Endothelial cell of umbilical vein (primary cell): ENCODE data around the gene RTN4R.
"Not testable (repeated sequence)": the region's sequence is repeated elsewhere in the genome, so short reads cannot be mapped to it uniquely, and the experiment has no call there.

Experiments used
- CTCF ChIP-seq, 2 donors: IDR thresholded peaks; 1 replicate in 1 of 2; 2 replicates in 1 of 2; pipeline ENCODE4 v1.5.1; 2011; ENCODE audit warnings: low read length in 2 of 2, mild to moderate bottlenecking in 2 of 2, moderate library complexity in 2 of 2, control low read depth in 1 of 2, inconsistent platforms in 1 of 2, low read depth in 1 of 2; ENCODE audit not compliant: insufficient read depth in 1 of 2; ENCODE audit errors: extremely low read depth in 1 of 2
- EZH2 ChIP-seq: IDR thresholded peaks from 2 replicates; pipeline ENCODE4 v1.6.1; 2012; ENCODE audit warnings: borderline replicate concordance, low read depth, mild to moderate bottlenecking, moderate library complexity, low read length, inconsistent platforms; ENCODE audit not compliant: severe bottlenecking
- POLR2A ChIP-seq: IDR thresholded peaks from 2 replicates; pipeline ENCODE4 v1.6.1; 2012; ENCODE audit warnings: low read depth, mild to moderate bottlenecking, control low read depth, low read length
- POLR2AphosphoS5 ChIP-seq: IDR thresholded peaks from 2 replicates; pipeline ENCODE4 v1.6.1; 2012; ENCODE audit warnings: low read depth, mild to moderate bottlenecking, control low read depth, low read length, moderate library complexity; ENCODE audit not compliant: insufficient read depth

DNA sequence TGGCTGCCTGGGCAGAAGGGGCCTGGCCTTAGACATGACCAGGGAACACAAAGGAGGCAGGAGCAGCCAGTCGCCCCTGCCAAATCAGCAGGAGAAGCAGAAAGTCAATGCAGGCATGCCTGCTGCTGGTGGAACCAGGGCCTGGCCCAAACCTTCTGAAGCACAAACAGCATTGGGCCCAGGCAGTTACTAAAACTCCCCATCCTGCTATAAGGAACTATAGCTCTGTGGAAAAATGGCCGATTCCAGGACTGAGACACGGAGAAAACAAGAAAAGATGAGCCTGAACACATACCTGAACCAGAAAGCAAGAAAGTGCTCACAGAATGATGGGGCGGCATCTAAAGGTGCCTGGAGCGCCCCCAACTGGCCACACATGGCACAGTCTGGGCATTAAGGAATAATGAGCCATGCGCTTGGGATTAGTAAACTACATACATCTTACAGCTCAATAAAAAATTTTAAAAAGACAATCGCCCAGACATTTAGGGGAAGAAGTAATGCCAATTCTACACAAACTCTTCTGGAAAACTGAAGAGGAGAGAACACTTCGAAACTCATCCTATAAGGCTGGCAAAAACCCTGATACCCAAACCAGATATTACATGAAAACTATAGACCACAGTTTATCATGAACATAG is 49.4 kb upstream of the RTN4R start:
- TF ChIP-seq CTCF (IDR thresholded peaks at IDR 0.05; ENCODE audit: extremely low read depth in 1 of 2, insufficient read depth in 1 of 2, low read depth in 1 of 2, low read length in 2 of 2), result peak; percentile 50 to 61
- TF ChIP-seq POLR2A, EZH2, POLR2AphosphoS5: not testable (repeated sequence)
